GM23338 (cell line): ENCODE results near the gene TEX9.

Experiments
- EZH2 ChIP-seq: fragments of 200-600 bp; sonication (generic); IDR thresholded peaks from one replicate; pipeline ENCODE4 v1.8.0; 2017; ENCODE audit warnings: antibody characterized with exemption, mild to moderate bottlenecking, low read depth; ENCODE audit not compliant: unreplicated experiment
- JUNB ChIP-seq: IDR thresholded peaks from one replicate; pipeline ENCODE4 v1.6.1; 2016; ENCODE audit warnings: antibody characterized with exemption; ENCODE audit not compliant: unreplicated experiment
- POLR2AphosphoS5 ChIP-seq: IDR thresholded peaks from 2 replicates; pipeline ENCODE4 v1.6.1; 2016; ENCODE audit warnings: antibody characterized with exemption, low read depth
- STAT1 ChIP-seq: IDR thresholded peaks from one replicate; pipeline ENCODE4 v1.6.1; 2016; ENCODE audit warnings: antibody characterized with exemption; ENCODE audit not compliant: unreplicated experiment
- TF ChIP-seq, protein P1 (sequence below), 2 experiments: fragments of 200-600 bp in 1 of 2; sonication (generic) in 1 of 2; conservative IDR thresholded peaks; 2 replicates each; pipeline versions ENCODE4 v1.5.1 to v1.6.1; 2016 to 2017; ENCODE audit warnings: antibody characterized with exemption in 2 of 2, low read depth in 2 of 2, mild to moderate bottlenecking in 2 of 2, moderate library complexity in 1 of 2

DNA sequence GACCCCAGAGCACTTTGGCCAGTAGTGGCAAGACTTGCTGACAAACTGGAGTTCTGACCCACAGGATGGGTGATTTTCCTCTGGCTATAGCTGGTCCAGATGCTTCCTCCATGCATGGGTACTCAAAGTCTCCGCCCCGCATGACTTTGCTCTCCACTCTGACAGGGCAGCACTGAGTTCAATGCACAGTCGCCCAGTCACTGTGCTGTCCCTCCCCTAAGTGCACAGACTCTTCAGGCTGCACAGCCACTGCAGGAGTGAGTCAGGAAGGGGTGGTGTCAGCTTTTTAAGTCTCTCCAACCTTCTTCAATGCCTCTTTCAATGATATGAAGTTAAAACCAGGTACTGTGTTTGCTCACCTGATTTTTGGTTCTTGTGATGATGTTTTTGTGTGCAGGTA, 17.8 kb downstream of the TEX9 start:
- TF ChIP-seq, protein P1, sequence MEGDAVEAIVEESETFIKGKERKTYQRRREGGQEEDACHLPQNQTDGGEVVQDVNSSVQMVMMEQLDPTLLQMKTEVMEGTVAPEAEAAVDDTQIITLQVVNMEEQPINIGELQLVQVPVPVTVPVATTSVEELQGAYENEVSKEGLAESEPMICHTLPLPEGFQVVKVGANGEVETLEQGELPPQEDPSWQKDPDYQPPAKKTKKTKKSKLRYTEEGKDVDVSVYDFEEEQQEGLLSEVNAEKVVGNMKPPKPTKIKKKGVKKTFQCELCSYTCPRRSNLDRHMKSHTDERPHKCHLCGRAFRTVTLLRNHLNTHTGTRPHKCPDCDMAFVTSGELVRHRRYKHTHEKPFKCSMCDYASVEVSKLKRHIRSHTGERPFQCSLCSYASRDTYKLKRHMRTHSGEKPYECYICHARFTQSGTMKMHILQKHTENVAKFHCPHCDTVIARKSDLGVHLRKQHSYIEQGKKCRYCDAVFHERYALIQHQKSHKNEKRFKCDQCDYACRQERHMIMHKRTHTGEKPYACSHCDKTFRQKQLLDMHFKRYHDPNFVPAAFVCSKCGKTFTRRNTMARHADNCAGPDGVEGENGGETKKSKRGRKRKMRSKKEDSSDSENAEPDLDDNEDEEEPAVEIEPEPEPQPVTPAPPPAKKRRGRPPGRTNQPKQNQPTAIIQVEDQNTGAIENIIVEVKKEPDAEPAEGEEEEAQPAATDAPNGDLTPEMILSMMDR (conservative IDR thresholded peaks at IDR 0.05; ENCODE audit: low read depth in 2 of 2): no peak
- no peak for TF ChIP-seq STAT1
- TF ChIP-seq JUNB: no peak
- no peak for TF ChIP-seq POLR2AphosphoS5
- TF ChIP-seq EZH2: no peak
